T-helper 17 cell (primary cell): ENCODE data around the gene AK5. TPM values are rescaled to one million over a fixed set of nuclear protein-coding genes. Genes with fewer than 3 reads are reported as not detected.
"Not testable (repeated sequence)": the region's sequence is repeated elsewhere in the genome, so short reads cannot be mapped to it uniquely, and the experiment has no call there.

Experiments
- ATAC-seq: fragments of 150-1000 bp; cut with Tn5 transposase; 2 replicates; pipeline ENCODE4 v1.10.0; 2021; ENCODE audit warnings: mild to moderate bottlenecking, moderate library complexity
- DNase-seq, 3 donors: peaks; one replicate each; pipeline versions ENCODE4 v3.0.0 to v3.0.0-alpha.2; 2020 to 2021
- H3K9me3 ChIP-seq: one replicate; pipeline ENCODE4 v1.7.0; 2013; ENCODE audit warnings: low read length, mild to moderate bottlenecking; ENCODE audit not compliant: control insufficient read depth, poor library complexity, severe bottlenecking
- H3K27ac Mint-ChIP-seq: one replicate; pipeline ENCODE4 v1.8.0; 2022; ENCODE audit warnings: mild to moderate bottlenecking, moderate library complexity, mixed read lengths
- H3K27me3 Mint-ChIP-seq: one replicate; pipeline ENCODE4 v1.8.0; 2022; ENCODE audit warnings: mixed read lengths
- H3K36me3 Mint-ChIP-seq: one replicate; pipeline ENCODE4 v1.8.0; 2022; ENCODE audit warnings: low read depth, mixed read lengths
- H3K4me1 Mint-ChIP-seq: one replicate; pipeline ENCODE4 v1.8.0; 2022; ENCODE audit warnings: mild to moderate bottlenecking, mixed read lengths
- H3K4me3 Mint-ChIP-seq: one replicate; pipeline ENCODE4 v1.8.0; 2022; ENCODE audit warnings: mild to moderate bottlenecking, moderate library complexity, mixed read lengths
- total RNA-seq, 4 donors: library from RNA in 2 of 4; stranded (reverse) in 2 of 4; gene quantifications; one replicate each; pipeline ENCODE4 v1.2.3 and lab custom pipeline; 2022 to 2026

AK5 gene
- total RNA-seq, 2 donors from 2014 or later = 2.7 to 5.5 TPM

DNA sequence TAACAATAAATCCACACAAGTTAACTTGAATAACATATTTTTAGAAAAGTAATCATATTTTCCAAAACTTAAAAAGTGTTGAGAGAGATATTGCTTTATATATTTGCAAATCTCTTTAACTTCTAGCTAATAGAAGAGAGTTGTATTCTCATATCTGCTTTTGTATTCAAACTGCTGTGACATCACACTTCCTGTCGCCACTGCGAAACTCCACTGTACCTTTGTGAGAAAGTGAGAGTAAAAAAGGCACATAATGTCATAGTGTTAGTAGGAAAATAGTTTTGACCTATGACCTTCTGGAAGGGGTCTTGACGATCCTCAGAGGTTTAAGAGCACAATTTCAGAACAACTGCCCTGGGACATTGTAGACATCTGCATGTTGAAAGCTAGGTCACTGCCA, 21.6 kb downstream of the AK5 start:
- H3K9me3 ChIP-seq = no peaks in the 10 kb centered on the region
- Mint-ChIP-seq H3K27me3 (no peaks in the 10 kb centered on the region), H3K27ac (no peak overlapping the region), H3K4me3 (no peak overlapping the region), H3K36me3 (peaks cover 3% of the 10 kb centered on the region), H3K4me1 (peaks cover 3% of the 10 kb centered on the region)
- DNase-seq (no peak), ATAC-seq (no peak)

DNA sequence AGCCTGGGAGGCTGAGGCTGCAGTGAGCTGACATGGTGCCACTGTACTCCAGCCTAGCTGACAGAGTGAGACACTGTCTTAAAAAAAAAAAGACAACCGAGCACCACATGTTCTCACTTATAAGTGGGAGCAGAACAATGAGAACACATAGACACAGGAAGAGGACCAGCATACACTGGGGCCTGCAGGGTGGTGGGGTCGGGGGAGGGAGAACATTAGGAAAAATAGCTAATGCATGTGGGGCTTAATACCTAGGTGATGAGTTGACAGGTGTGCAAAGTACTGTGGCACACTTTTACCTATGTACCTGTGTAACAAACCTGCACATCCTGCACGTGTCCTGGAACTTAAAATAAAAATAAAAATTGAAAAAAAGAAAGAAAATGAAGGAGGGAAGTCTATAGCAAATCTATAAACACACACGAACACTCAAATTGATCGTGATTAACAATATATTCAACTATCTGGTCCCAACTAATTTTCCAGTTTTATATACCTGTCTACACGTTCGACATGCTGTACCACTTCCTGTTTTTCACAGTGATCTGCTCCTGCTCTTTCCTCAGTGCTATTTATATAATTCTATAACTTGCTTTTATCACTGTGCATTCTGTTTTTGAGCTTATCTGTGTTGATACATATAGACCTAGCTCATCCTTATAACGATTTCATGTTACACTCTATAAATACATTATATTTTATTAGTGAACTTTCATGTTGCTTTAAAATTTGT, 27.2 kb downstream of the AK5 start:
- H3K9me3 ChIP-seq = no peaks in the 10 kb centered on the region
- Mint-ChIP-seq H3K4me1 (peaks cover 18% of the 10 kb centered on the region), H3K27me3 (no peaks in the 10 kb centered on the region), H3K36me3 (peaks cover 7% of the 10 kb centered on the region), H3K27ac (peak overlapping the region; percentile 81), H3K4me3 (peak overlapping the region; percentile 69)
- ATAC-seq (peak; percentile 40), DNase-seq (no peak)

DNA sequence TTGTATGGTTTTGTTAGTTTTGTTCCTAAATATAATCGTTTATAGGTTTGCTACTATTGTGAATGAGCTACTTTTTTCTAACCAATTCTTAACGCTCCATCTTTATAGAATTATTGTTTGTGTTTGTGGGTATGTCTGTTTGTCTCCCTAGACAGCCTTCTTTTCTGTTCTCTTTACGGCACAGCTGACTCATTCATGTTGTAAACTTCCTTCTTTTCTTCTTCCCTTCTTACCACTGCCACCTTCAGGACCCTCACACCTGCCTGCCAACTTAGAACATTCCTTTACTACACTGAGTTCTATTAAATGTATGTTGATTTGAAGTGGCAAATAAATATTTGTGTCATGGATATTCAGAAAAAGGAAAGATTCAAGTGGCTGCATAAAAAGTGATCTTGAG, 29.1 kb downstream of the AK5 start:
- no peak for DNase-seq
- H3K4me1 Mint-ChIP-seq = peaks cover 18% of the 10 kb centered on the region
- no peaks in the 10 kb centered on the region for H3K9me3 ChIP-seq
- no peak for ATAC-seq
- H3K36me3 Mint-ChIP-seq = peaks cover 7% of the 10 kb centered on the region
- H3K4me3 Mint-ChIP-seq = no peak overlapping the region
- no peak overlapping the region for H3K27ac Mint-ChIP-seq
- no peaks in the 10 kb centered on the region for H3K27me3 Mint-ChIP-seq

DNA sequence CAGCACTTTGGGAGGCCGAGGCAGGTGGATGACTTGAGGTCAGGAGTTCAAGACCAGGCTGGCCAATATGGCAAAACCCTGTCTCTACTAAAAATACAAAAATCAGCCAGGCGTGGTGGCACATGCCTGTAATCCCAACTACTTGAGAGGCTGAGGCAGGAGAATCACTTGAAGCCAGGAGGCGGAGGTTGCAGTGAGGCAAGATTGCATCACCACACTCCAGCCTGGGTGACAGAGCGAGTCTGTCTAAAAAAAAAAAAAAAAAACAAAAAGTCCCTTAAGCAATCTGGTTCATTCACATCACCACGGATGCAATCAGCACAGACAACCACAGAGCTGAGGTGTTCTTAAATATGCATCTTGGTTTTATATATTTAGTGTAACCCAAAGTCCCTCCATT, 30.5 kb downstream of the AK5 start:
- Mint-ChIP-seq H3K4me1 (peaks cover 18% of the 10 kb centered on the region), H3K27ac (peak overlapping the region; percentile 29)
- not testable (repeated sequence) for H3K36me3 Mint-ChIP-seq, H3K9me3 ChIP-seq, DNase-seq, ATAC-seq, H3K4me3 Mint-ChIP-seq, H3K27me3 Mint-ChIP-seq

DNA sequence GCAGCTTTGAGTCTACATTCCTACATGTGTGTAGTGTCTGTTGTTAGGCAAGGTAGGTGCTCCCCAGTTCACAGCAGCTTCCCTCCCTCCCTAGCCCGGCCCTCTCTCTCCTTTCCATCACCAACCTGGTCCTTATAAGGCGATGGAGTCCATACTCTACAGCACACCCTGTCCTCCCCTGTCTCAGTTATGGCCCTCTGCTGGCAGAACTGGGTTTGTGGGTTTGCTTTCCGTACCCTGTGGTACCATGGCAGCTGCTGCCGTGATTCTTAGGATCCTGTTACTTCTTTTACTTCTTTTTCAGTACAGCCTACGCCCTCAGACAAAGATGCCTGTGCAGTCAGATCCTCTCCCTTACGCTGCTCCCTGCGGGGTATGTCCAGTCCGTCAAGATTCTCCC, 31.7 kb downstream of the AK5 start:
- no peak for DNase-seq
- Mint-ChIP-seq H3K36me3 (peaks cover 5% of the 10 kb centered on the region), H3K27ac (peak overlapping the region; percentile 29), H3K27me3 (no peaks in the 10 kb centered on the region), H3K4me1 (peaks cover 15% of the 10 kb centered on the region), H3K4me3 (no peak overlapping the region)
- H3K9me3 ChIP-seq = no peaks in the 10 kb centered on the region
- peak; percentile 83 for ATAC-seq

DNA sequence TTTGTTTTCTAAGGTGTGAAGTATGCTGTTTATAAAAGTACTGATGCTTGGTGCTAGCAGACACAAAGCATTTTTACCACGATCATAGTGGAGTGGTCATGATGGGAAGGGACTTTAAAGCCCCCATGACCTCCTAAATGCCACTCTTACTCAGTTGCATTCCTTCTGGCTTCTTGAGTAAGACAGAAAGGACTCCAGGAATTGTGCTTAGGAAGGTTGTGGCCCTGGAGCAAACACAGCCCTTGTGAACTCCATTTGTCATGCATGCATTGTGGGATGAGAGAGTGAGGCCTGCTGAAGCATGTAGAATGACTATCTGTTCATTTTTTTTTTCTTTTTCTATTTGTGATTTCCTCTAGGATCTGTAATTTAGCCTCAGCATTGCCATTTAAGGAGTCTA, 34.2 kb downstream of the AK5 start:
- no peaks in the 10 kb centered on the region for H3K9me3 ChIP-seq
- H3K4me3 Mint-ChIP-seq = no peak overlapping the region
- peaks cover 7% of the 10 kb centered on the region for H3K4me1 Mint-ChIP-seq
- no peak for DNase-seq
- ATAC-seq = no peak
- H3K27ac Mint-ChIP-seq = no peak overlapping the region
- peaks cover 3% of the 10 kb centered on the region for H3K36me3 Mint-ChIP-seq
- H3K27me3 Mint-ChIP-seq = no peaks in the 10 kb centered on the region

DNA sequence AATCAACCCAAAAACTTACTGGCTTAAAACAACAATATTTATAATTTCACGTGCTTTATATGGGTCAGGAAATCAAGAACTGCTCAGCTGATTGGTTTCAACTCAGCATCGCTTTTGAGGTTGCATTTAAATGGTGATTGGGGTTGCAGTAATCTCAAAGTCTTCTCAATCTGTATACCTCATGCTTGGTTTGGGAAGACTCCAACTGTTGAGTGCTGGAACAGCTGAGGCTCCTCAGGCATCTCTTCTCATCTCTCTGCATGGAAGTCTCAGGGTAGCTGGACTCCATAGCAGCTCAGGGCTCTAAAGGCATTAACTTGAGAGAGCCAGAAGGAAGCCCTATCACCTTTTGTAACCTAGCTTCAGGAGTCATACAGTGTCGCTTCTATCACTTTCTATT, 35.1 kb downstream of the AK5 start:
- no peaks in the 10 kb centered on the region for H3K27me3 Mint-ChIP-seq
- peaks cover 7% of the 10 kb centered on the region for H3K4me1 Mint-ChIP-seq
- no peak for DNase-seq
- H3K27ac Mint-ChIP-seq = no peak overlapping the region
- H3K4me3 Mint-ChIP-seq = no peak overlapping the region
- no peaks in the 10 kb centered on the region for H3K9me3 ChIP-seq
- no peak for ATAC-seq
- peaks cover 2% of the 10 kb centered on the region for H3K36me3 Mint-ChIP-seq

DNA sequence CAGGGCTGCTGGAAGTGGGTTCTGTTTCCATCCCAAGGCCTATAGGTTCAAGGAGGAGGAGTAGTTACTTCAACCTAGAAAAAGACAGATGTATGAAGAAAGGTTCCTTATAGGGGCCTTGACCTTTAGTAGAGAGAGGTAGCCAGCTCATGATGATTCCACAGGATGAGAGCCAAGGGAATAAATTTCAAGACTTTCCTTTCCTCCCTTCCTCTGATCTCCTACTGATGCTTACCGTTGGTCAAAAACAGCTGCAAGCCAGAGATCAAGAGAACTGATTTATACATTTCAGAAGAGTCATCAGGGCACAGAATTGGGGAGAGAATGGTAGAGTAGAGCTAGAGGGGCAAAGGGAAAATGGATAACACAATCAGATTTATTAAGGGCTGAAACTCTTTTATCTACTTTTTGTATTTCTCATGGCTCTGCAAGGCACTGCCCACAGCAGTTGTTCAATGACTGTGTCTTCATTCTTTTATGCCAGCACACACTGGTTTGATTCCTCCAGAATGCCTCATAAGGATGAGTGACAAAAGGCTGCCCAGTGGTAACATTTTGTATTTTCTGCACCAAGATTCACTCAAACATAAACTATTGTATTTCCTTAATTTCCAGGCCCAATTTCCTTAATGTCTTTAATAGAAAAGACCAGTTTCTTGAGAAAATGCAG, 37.4 kb downstream of the AK5 start:
- DNase-seq = no peak
- no peaks in the 10 kb centered on the region for H3K9me3 ChIP-seq
- Mint-ChIP-seq H3K4me1 (no peaks in the 10 kb centered on the region), H3K27me3 (no peaks in the 10 kb centered on the region), H3K36me3 (no peaks in the 10 kb centered on the region), H3K4me3 (no peak overlapping the region), H3K27ac (no peak overlapping the region)
- no peak for ATAC-seq

DNA sequence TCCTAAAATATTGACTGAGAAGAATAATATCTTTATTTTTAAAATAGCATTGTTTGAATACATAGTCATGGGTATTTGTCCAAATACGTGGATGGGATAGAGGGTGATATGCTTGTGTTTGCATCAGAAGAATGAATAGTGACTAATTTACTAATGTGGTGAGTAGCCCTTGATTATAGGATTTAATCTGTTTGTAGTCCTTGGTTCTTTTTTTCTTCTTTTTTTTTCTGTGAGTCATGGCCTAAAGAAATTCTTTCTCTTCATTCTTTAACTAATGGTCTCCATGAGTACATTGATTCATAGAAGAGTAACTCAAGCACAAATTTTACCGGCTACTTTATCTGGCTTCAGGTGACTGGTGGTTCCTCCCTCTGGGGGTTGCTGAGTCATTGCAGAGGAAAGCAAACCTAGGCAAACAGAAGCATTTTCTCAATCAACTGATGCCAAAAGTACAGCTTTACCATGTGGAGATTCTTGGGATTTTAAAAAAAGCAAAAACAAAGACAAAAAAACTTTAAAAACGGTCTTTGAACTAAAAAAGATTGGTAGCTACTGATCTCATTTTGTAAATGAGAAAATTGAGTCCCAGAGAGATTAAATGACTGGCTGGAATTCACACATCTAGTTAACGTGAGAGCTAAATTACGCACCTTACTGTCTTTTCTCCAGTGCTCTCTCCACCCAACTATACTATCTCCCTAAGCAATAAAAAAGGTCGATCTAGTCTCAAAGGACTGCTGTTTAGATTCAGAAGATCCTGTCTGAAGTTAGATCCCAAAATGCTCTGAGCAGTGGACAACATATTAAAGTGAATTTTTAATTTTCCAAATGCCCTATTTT, 40.5 kb downstream of the AK5 start:
- no peaks in the 10 kb centered on the region for H3K4me1 Mint-ChIP-seq
- H3K27ac Mint-ChIP-seq = no peak overlapping the region
- no peak for DNase-seq

DNA sequence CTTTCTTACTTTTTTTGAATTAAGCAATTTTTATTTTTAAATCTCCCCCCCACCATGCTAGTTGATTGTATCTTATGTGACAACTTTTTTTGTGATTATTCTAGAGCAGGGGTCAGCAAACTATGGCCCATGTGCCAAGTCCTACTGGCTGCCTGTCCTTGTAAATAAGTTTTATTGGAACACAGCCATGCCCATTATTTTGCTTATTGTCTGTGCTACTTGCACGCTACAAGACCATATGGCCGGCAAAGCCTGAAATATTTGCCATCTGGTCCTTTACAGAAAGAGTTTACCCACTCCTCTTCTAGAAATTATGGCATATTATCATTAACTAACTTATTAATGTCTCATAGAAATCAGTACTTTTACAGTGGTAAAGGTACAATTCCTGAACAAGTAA, 51.7 kb downstream of the AK5 start:
- Mint-ChIP-seq H3K4me3 (no peak overlapping the region), H3K27me3 (peaks cover 5% of the 10 kb centered on the region), H3K4me1 (no peaks in the 10 kb centered on the region), H3K27ac (no peak overlapping the region), H3K36me3 (peaks cover 7% of the 10 kb centered on the region)
- DNase-seq (no peak), ATAC-seq (no peak)
- H3K9me3 ChIP-seq = no peaks in the 10 kb centered on the region

More for the DNA sequence above, 40.5 kb downstream of the AK5 start:
- no peaks in the 10 kb centered on the region for H3K36me3 Mint-ChIP-seq
- H3K27me3 Mint-ChIP-seq = no peaks in the 10 kb centered on the region
- ATAC-seq = no peak
- H3K9me3 ChIP-seq = no peaks in the 10 kb centered on the region
- no peak overlapping the region for H3K4me3 Mint-ChIP-seq

DNA sequence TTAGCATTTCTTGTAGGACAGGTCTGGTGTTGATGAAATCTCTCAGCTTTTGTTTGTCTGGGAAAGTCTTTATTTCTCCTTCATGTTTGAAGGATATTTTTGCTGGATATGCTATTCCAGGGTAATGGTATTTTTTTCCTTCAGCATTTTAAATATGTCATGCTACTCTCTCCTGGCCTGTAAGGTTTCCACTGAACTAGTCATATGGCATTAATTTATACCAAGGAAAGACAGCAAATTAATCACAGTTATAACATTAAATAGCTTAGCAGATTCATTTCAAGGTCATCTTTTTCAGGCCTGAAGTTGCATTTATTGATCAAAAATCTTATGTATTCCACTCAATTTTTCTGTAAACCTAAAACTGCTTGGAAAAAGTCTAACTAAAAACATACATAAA, 54.9 kb downstream of the AK5 start:
- no peaks in the 10 kb centered on the region for H3K9me3 ChIP-seq
- H3K27me3 Mint-ChIP-seq = peaks cover 6% of the 10 kb centered on the region
- no peak for ATAC-seq
- H3K27ac Mint-ChIP-seq = no peak overlapping the region
- peaks cover 10% of the 10 kb centered on the region for H3K36me3 Mint-ChIP-seq
- no peaks in the 10 kb centered on the region for H3K4me1 Mint-ChIP-seq
- H3K4me3 Mint-ChIP-seq = no peak overlapping the region
- DNase-seq = no peak

DNA sequence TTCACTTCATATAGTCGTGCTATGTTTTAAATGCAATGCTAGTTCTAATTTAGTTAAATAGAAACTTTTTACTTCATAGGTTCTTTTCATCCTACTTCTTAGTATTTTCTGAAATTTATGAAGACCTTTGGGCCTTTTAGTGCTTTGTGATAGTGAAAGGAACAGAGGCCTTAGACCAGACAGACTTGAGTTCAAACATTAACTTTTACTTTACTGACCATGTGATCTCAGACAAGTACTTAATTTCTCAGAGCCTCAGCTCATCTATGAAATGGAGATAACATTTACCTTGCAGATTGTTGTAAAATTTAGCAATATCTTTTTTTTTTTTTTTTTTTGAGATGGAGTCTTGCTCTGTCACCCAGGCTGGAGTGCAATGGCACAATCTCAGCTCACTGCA, 57.5 kb downstream of the AK5 start:
- DNase-seq (no peak), ATAC-seq (no peak)
- Mint-ChIP-seq H3K27ac (no peak overlapping the region), H3K27me3 (peaks cover 12% of the 10 kb centered on the region), H3K36me3 (peaks cover 9% of the 10 kb centered on the region), H3K4me1 (no peaks in the 10 kb centered on the region), H3K4me3 (no peak overlapping the region)
- H3K9me3 ChIP-seq = no peaks in the 10 kb centered on the region

DNA sequence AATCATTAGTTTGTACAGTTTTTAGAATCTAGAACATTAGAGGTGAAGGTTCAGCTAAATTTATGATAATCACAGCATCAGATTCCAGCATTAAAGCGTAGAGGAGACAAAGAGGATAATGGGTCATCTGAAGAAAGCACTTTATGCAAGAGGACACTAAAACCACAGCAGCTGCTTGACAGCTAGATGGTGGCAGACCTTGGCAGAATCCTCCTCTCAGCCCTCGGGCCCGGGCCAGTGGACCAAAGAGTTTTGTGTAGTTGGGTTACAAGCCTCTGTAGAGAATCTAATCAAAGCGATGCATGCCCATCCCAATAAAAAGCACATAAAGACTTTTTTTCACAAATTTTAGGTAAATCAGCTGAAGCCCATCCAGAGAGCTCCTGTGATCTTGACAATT, 59.4 kb downstream of the AK5 start:
- no peaks in the 10 kb centered on the region for H3K4me1 Mint-ChIP-seq
- no peak overlapping the region for H3K27ac Mint-ChIP-seq
- no peak overlapping the region for H3K4me3 Mint-ChIP-seq
- peaks cover 6% of the 10 kb centered on the region for H3K36me3 Mint-ChIP-seq
- peaks cover 12% of the 10 kb centered on the region for H3K27me3 Mint-ChIP-seq
- no peaks in the 10 kb centered on the region for H3K9me3 ChIP-seq
- no peak for DNase-seq
- no peak for ATAC-seq
